GM04503 (cell line): Measurements from ENCODE around the gene DUSP22.

Source experiments
- DNase-seq: peaks from one replicate; pipeline ENCODE4 v3.0.0-alpha.2; 2012; ENCODE audit warnings: low read depth

The DUSP22 gene

DNA sequence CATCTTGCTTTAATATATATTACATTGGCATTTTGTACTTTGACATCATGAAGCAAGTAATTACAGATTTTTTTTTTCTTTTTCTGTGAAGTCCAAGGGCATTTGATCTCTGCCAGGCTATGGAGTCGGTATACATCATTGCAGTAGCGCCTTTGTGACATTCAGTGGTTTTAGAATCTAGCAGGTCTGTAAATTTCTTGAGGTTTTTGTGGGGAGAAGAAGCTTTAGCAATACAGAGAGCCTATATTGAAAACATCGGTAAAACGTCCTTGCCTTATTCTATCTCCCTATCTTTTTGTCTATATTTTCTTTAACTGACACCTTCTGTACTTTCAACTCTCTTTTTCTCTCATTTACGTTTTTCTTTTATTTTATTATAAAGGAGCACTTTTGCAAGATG, 47.2 kb downstream of the DUSP22 start:
- no peak for DNase-seq

DNA sequence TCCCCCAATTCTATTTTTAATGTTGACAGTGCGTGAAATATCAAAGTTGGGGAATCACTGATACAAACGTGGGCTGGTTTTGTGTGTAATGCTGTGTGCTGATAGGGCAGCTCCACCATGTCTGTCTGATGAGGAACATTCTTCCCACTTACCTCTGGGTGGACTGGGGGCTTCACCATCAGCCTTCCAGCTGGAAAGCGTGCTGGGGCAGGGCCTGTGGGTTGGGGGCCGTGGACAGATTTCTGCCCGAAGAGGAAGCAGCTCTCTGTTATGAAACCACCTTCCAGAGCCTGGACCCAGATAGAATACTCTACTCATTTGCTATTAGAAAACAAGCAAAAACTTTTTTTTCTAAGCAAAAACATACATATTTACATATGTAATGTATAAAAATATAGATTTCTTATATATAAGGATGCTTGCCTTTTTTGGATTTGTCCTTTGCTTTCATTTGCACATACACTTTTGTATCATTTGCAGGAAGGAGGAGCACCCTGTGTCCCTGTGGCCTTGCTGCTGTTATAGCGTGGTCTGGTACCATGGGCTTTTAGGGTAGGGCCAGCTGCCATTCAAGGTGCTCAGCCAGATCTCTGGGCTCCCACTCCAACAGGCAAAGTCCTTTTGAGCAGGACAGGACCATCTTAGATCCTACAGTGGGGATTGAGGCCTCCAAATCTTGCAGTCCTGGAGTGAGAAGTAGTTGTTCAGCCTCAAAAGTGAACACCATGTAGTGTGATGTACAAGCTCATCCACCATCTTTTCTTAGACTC, 48.1 kb downstream of the DUSP22 start:
- DNase-seq, result no peak

DNA sequence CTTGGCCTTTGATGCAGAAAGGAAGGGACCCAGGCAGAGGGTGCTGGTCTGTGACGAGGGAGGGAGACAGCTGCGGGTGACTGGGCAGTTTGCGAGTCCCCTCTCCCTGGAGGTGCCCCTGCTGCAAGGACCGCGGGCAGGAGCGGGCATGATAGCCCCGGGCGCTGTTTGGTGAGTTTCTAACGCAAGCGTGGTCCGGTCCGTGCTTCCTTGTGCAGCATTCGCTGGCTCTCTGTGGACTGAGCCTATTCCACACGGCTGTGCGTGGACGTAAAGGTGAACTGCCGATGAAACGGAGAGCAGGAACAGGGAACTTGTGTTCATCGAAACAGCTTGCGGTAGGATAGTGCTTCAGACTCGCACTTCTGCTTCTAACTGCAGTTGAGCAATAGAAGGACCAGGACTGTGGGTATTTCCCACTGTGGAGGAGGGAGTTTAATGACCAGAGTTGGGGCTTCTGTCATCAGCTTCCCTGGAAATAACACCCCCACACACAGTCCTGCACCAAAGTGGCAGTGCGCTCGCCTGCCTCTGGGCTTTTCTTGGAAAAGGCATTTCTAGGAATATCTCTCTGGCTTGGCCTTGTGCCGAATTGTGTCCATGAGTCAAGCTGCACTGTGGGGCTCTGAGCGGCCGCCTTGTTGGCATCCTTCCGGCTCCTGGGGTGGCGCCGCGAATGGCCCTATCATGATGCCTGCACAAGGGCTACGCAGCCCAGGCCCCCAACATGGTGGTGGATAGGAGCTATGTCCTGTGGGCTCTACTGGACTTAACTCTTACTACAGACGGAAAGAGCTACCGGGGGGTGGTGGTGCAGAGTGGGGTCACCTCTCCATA, 48.9 kb downstream of the DUSP22 start:
- DNase-seq, result no peak

DNA sequence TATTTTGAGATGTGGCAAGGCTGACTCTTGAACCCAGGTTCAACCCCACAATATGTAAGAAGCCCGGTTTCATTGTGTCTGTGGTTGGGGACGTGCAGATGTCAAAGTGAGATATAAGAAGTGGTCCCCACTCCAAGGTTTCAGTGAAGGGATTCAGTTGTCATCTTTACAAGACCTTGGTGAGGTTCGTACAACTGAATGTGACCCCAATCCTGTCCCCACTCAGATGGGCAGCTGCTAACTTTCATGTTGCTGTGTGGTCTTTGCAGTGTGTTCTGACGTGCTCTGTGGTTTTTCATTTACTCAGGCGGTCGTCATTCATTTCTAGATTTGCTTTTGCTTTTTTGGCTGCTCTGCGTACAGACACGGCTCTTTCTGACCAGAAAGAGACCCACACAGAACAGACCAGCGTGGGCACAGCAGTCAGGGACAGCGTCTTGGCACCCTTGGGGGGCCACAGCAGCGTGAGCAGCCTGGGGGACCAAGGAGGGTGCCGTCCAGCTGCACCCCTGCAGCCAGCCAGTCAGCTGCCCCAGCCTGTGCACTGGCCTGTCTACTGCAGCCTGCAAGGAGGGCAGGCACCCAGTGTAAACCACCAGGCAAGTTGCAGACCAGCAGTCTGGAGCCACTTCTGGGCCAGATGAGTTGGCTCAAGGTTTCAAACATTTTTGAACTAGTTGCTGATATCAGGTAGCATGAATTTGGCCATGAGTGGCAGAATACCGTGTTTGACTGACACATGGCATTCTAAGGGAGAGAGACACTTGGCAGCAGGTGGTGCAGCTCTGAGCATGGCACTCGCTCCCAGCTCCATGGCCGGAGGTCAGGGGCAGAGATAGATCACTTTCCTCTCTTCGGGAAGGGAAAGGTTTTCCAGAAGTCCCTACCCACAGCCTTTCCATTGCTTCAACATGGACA, 49.9 kb downstream of the DUSP22 start:
- DNase-seq, result no peak

DNA sequence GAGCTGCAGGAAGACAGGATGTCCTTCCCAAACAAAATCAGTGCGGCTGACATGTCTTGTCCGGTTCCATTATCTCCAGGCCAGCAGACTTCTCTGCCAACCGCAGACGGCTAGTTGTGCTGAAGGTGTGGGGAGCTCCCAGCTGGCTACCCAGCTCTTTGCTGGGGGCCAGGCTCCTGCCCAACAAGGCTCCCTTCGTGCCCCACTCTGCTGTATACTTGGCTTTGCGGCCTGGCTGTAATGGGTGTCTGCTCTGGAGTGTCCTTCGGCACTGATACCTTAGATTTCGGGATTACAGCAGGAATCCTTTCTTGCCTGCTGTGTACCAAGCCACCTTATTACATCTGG, 50.5 kb downstream of the DUSP22 start:
- no peak for DNase-seq

DNA sequence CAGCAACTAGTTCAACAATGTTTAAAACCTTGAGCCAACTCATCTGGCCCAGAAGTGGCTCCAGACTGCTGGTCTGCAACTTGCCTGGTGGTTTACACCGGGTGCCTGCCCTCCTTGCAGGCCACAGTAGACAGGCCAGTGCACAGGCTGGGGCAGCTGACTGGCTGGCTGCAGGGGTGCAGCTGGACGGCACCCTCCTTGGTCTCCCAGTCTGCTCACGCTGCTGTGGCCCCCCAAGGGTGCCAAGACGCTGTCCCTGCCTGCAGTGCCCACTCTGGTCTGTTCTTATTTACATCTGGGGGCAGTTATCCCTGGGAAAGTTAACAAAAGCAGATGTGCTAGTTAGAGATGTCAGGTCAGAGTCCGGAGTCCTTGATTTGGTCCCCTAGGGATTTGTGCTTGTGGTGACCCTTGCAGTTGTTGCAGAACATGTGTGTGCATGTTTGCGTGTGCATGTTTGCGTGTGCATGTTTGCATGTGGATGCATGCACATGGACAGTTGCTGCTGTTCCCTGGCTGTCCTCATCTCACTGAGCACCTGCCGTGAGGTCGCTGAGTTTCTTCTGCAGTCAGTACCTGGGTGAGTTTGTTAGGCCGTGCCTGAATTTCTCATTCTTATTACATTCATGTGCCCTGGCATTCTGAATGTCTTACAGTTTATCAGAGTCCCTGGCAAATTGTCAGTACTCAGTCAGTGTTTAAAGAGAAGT, 51.1 kb downstream of the DUSP22 start:
- DNase-seq, result no peak

DNA sequence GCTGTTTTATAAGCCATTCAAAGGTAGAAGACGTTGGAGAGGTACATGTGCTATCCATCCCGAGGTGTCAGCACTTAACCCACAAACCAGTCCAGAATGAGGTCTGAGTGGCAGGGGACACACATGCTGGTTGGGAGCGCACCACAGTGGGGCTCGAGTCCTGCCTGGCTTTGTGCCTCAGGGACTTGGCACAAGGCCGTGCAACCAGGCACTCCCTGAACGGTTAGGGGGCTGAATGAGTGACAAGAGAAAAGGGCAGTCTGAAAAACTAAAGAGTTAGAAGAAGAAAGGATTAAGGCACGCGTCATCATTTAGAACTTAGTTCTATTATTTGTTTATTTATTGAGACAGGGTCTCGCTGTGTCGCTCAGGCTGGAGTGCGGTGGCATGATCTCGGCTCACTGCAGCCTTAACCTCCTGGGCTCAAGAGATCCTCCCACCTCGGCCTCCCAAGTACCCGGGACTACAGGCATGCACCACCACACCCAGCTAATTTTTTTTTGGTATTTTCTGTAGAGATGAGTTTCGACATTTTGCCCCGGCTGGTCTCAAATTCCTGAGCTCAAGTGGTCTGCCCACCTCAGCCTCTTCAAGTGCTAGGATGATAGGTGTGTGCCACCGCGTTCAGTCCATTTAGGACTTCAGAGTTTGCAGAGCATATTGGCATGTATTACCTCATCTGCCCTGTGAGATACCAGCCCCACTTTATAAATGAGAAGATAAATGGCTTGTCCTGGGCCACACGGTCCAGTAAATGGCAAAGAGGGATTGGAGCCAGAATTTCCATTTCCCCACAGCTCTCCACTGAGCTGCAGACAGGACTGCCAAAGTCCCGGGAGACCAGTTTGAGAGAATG, 51.9 kb downstream of the DUSP22 start:
- DNase-seq, result no peak

DNA sequence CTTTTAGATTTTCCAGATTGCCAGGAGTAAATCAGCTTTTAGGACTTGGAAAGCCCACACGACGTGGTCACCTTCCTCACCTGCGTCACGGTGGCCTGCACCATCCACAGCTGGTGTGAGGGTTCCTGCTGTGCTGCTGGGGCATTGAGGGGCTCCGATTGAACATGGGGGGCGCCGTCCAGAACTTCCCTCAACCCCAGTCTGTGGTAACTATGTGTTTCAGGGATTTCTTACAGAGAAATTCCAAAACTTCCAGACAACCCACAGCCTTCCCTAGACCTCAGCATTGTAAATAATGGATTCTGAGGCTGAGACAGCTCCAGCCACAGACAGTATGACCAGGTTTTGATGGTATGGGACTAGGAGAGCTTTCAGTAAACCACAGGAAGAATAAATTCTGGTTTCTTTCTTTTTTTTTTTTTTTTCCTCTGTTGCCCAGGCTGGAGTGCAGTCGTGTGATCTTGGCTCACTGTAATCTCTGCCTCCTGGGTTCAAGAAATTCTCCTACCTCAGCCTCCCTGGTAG, 52.6 kb downstream of the DUSP22 start:
- DNase-seq, result peak; percentile 31

DNA sequence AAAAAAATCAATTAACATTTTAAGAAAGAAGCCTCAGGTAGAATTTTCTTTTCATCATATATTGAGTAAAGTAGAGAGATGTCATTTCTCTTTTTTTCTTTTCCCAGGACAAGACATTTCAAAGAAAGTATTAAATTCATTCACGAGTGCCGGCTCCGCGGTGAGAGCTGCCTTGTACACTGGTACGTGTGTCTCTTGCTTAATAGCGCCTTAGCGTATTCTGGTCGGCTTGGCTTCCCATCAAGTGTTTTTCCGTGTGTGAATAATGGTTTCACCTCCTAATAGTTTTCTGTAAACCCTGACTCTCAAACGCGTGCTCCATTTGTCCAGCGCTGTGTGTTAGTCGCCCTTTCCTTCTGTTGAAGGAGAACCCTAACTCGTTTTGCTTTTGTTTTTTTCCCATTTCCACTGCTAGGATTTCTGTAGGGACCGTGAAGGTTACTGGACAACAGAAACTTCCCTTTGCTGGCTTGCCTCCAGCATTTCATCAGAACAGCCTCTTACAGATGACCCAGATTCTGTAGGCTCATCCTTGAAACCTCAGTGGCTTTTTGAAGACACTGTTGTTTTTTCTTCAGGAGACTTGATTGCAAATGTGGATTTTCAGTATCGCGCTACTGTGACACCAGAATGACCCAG, 53.6 kb downstream of the DUSP22 start:
- DNase-seq, result no peak

DNA sequence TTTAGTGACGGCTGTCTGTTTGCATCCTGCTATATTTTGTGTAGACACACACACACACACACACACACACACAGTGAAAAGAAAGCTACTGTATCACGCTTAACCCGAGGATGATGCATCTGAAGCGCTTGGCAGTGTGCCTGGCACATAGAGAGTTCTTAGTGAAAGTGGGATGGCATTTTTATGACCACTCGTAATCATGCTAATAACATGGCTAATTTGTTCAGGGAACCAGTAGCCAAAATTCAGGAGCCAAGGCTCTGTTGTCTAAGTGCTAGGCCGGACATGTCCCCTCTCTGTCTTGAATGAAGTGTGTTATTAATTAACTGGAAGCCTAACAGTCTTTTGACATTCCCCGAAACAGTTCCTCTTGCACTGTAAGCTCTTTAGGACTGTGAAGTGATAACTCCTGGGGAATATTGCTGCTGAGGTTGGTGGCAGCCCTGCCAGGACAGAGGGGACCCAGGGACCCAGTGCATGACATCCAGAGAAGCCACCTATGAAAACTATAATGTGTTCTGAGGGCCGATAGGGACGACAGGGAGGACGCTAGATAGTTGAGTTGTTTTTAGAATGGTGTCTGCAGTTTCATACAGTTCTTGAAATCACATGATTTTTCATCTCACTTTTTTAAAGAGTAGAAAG, 54.2 kb downstream of the DUSP22 start:
- peak; percentile 14 for DNase-seq

DNA sequence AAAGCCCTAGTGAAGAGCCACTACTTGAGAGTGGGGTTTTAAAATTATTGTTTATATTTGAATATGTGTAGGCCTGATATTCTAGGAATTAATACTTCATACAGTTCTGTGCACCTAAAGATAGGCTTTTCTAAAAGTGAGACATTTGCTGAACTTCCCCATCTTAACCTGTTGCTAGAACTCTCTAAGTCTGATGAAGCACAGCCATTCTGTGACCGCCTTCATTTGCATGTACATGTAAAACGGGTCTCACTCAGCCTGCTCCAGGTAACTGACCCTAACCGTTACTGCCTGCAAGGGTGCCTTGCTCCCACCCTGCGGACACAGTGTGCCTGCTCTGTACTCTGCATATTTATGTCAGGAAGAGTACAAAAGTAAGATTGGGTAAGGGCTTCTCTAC, 54.9 kb downstream of the DUSP22 start:
- DNase-seq, result no peak

DNA sequence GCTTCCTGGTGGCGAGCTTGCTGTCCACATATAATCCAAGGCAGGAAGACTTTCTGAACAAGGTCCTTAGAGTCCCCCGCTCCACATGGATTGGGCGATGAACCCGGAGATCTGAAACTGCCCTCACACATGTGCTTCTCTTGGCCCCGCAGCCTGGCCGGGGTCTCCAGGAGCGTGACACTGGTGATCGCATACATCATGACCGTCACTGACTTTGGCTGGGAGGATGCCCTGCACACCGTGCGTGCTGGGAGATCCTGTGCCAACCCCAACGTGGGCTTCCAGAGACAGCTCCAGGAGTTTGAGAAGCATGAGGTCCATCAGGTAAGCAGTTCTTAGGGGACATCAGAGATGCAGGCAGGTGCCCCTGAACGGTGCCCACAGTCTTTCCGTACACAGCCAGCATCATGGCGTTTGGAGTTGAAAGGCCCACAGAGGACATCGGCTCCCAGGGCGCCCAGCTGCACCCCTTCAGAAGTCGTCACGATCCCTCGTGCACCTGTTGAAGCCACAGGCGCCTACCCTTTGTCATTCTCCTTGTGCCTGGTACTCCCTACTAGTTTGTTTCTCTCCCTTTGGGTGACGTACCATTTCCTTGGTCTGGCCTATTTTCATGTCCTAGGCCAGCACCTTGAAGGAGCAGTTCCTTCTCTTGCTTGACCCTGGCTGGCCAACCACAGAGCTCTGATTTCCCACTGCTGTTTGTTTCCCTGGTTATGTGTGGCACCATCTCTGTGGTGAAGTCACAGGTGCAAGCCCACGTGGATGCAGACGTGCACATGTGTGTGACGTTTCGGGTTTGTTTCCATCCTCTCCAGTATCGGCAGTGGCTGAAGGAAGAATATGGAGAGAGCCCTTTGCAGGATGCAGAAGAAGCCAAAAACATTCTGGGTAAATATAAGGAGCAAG, 55.9 kb downstream of the DUSP22 start:
- no peak for DNase-seq

DNA sequence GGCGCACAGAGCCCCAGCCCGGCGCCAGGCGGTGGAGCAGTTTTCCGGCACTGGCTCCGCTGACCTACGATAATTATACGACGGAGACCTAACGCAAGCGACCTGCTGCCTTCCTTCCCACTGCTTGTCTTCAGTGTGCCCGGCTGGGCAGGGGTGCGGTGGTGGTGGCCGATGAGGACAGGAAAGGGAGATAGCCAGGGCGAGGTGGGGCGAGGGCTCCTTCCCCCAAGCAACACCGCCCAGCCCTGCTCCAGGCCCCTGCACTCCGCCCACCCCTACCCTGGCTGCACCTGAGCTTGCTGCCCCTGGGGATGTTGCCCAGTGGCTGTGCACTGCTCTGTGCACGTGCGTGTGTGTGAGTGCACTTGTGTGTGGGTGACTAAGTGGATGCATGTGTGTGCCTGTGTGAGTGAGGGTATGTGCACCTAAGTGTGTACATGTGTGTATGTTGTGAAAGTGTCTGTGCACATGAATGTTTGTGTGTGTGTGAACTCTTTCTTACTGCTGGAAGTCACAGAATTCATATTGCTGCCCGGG, 56.6 kb downstream of the DUSP22 start:
- no peak for DNase-seq

DNA sequence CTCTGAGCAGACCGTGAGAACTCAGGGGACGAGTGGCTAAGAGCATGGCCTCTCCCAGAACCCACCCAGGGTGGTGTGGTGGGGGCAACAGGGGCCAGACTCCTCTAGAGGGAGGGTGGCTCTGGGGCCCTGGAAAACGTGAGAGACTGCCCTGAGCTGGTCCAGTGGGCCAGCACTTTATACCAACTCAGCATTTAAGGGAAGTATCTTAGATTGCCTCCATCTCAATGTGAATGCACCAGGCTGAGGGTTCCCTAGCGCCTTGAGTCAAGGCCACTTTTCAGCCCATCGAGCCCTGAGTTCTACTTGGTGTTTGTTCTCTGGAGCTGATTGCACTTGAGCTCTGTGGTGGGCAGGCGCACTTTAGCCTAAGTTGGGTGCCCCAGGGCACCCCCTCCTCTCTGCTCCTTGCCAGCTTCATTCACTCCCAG, 57.2 kb downstream of the DUSP22 start:
- DNase-seq, result no peak

DNA sequence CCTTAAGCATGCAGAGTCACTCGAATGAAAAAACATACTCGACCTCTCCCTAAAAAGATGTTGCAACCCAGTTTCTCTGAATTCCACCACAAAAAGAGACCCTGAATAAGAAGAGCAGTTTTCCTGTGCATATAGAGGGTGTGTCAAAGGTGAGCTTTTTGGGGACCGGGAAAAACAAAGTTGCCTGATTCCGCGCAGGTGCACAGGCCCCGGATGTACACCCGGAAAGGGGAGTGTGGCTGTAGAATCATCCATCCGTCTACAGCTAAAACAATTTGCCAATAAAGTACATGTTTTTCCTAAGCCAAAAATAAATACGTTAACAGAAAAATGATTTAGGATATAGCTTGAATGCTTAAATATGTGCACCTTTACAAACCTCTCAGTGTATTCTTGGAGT, 58.1 kb downstream of the DUSP22 start:
- no peak for DNase-seq

DNA sequence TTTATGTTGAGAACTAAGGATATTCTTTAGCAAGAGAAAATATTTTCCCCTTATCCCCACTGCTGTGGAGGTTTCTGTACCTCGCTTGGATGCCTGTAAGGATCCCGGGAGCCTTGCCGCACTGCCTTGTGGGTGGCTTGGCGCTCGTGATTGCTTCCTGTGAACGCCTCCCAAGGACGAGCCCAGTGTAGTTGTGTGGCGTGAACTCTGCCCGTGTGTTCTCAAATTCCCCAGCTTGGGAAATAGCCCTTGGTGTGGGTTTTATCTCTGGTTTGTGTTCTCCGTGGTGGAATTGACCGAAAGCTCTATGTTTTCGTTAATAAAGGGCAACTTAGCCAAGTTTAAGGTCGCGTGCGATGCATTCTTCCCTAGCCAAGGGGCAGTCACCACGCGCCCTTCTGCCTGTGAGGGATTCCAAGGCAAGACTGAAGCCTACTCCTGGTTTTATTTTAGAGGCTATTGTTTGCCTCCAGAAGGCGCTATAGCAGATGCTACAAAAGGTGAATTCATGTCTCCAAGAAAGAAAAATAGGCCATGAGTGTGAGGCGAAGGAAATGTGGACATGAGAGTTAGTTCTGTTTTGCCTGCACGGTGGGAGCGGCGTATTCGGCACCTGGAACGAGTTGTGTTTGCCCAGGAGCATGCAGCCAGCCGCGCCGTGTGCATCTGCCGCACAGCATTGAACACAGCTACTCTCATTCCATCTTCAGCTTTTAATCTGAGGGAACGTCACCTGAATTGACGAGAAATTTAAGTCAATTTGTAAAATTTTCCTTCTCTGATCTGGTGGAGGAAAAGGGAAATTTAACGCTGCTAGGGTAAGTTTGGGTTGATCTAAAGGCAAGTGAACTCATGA, 59.0 kb downstream of the DUSP22 start:
- no peak for DNase-seq

DNA sequence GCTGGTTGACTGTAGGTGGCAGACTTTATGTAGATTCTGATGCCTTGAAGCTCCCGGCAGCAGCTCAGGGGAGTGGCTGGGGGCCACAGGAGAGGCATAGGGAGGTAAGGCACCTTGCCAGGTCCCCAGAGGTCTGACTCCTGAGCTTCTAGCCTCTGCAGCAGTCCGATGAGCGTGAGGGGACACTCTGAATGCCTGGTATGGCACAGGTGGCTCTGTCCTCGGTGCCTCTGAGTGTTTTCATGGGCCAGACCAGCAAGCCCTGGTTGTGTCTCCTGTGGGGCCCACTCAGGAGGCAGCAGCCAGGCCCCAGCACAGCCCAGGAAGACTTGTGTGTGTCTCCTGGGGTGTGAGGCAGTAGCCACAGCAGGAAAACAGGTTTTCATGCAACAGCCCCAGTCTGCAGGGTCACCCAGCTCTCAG, 59.6 kb downstream of the DUSP22 start:
- DNase-seq, result no peak
